ENCODE data around the gene IL1RAPL2.
"Not testable (repeated sequence)": the region's sequence is repeated elsewhere in the genome, so short reads cannot be mapped to it uniquely, and the experiment has no call there.

The IL1RAPL2 gene

DNA sequence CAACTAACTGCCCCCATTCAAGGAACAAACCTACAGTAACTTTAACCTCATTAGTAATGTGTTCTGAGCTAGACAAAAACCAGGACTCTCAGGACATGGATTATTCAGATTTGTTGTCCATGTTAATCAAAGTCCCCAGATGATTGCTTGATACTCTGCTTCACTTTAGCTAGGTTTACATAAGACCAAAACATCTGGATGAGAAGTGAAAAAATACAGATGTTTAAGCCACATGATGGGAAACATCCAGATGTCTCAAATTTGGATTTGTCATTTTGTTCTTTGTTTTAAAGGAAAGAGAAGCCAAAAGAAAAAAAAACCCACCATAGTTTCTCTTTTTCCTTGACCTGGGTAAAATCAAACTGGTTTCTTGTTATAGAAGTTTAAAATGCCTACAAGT lies 1207.8 kb downstream of the IL1RAPL2 start:
- H3K27ac ChIP-seq = no peak overlapping the region
- CTCF ChIA-PET = no interaction called here
- POLR2A ChIA-PET (ENCODE audit: low non-redundant PET) = no interaction called here
- TF ChIP-seq, protein P1, sequence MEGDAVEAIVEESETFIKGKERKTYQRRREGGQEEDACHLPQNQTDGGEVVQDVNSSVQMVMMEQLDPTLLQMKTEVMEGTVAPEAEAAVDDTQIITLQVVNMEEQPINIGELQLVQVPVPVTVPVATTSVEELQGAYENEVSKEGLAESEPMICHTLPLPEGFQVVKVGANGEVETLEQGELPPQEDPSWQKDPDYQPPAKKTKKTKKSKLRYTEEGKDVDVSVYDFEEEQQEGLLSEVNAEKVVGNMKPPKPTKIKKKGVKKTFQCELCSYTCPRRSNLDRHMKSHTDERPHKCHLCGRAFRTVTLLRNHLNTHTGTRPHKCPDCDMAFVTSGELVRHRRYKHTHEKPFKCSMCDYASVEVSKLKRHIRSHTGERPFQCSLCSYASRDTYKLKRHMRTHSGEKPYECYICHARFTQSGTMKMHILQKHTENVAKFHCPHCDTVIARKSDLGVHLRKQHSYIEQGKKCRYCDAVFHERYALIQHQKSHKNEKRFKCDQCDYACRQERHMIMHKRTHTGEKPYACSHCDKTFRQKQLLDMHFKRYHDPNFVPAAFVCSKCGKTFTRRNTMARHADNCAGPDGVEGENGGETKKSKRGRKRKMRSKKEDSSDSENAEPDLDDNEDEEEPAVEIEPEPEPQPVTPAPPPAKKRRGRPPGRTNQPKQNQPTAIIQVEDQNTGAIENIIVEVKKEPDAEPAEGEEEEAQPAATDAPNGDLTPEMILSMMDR (conservative IDR thresholded peaks at IDR 0.05; ENCODE audit: low read depth) = no peak
- DNase-seq (ENCODE audit: low spot score) = no peak

DNA sequence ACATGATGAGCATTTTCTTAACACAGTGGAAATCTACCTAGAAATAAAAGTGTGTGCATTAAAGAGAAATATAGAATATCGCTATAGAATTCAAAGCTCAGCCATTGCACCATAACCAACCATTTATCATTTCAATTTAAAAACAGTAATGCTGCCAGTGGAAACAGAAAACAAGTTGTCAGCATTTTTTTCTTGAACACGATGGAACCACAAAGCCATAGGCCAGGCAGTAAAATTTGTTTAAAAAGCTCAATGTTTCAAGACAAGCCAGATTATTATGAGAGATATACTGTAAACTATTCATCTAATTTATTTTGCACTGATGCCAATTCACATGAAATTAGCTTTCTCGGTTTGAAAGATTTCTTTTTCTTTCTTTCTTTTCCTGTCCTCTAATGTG lies 1209.7 kb downstream of the IL1RAPL2 start:
- ChIA-PET CTCF (no interaction called here), POLR2A (ENCODE audit: low non-redundant PET) (no interaction called here)
- TF ChIP-seq, protein P1 (conservative IDR thresholded peaks at IDR 0.05; ENCODE audit: low read depth) = no peak
- DNase-seq (ENCODE audit: low spot score) = no peak
- no peak overlapping the region for H3K27ac ChIP-seq

DNA sequence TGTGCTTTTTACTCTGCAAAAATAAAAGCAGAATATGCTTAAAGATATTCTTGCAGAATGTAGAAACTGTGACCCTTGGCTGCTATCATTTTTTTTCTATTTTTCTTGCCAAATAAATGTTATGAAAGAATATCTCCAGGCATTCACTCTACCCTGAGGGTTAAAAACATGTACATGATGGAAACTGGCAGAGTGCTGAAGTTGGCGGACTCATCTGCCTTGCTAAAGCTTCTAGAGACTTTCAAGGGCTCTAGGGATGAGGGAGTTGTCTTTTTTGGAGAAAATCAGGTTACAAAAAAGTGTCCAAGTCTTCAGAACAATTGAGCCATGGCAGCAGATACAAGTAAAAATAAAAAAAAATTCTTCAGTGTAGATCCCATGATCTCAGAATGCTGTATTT lies 1215.8 kb downstream of the IL1RAPL2 start:
- DNase-seq (ENCODE audit: low spot score) = no peak
- TF ChIP-seq, protein P1 (conservative IDR thresholded peaks at IDR 0.05; ENCODE audit: low read depth) = no peak
- H3K27ac ChIP-seq = no peak overlapping the region
- POLR2A ChIA-PET (ENCODE audit: low non-redundant PET) = no interaction called here
- CTCF ChIA-PET = no interaction called here

DNA sequence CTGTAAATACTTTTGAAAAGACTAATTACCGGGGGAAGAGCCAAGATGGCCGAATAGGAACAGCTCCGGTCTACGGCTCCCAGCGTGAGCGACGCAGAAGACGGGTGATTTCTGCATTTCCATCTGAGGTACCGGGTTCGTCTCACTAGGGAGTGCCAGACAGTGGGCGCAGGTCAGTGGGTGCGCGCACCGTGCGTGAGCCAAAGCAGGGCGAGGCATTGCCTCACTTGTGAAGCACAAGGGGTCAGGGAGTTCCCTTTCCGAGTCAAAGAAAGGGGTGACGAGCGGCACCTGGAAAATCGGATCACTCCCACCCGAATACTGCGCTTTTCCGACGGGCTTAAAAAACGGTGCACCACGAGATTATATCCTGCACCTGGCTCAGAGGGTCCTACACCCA lies 1230.9 kb downstream of the IL1RAPL2 start:
- CTCF ChIA-PET = interaction anchor here (0.7 kb wide), 1 partner anchor 21 kb away, joined by 3 read pairs; no protein-coding TSS in a partner anchor

DNA sequence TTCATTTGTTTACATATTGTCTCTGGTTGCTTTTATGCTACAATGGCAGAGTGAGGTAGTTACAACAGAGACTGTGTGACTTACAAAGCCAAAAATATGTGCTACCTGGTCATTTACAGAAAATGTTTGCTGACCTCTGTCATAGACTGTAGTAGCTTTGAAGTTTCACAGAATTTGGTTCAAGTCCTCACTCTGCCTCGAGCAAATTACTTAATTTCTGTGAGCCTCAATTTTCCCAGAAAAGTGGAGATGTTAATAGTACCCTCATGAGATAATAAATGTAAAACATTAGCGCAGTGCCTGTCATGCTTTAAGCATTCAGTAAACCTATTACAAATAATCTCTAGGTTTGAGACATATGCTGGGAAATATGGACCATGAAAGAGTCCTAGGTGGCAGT lies 1237.9 kb downstream of the IL1RAPL2 start:
- no peak for DNase-seq (ENCODE audit: low spot score)
- ChIA-PET CTCF (interaction anchor here (0.5 kb wide), 1 partner anchor 8 kb away, joined by 3 read pairs; no protein-coding TSS in a partner anchor), POLR2A (ENCODE audit: low non-redundant PET) (no interaction called here)
- H3K27ac ChIP-seq = no peak overlapping the region
- TF ChIP-seq, protein P1 (conservative IDR thresholded peaks at IDR 0.05; ENCODE audit: low read depth) = no peak

More for the DNA sequence above, 1230.9 kb downstream of the IL1RAPL2 start:
- POLR2A ChIA-PET (ENCODE audit: low non-redundant PET); DNase-seq (ENCODE audit: low spot score); H3K27ac ChIP-seq: not testable (repeated sequence)

DNA sequence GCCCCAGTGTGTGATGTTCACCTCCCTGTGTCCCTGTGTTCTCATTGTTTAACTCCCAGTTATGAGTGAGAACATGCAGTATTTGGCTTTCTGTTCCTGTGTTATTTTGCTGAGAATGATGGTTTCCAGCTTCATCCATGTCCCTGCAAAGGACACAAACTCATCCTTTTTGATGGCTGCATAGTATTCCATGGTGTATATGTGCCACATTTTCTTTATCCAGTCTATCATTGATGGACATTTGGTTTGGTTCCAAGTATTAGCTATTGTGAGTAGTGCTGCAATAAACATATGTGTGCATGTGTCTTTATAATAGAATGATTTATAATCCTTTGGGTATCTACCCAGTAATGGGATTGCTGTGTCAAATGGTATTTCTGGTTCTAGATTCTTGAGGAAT lies 1239.7 kb downstream of the IL1RAPL2 start:
- POLR2A ChIA-PET (ENCODE audit: low non-redundant PET); H3K27ac ChIP-seq; CTCF ChIA-PET: not testable (repeated sequence)

DNA sequence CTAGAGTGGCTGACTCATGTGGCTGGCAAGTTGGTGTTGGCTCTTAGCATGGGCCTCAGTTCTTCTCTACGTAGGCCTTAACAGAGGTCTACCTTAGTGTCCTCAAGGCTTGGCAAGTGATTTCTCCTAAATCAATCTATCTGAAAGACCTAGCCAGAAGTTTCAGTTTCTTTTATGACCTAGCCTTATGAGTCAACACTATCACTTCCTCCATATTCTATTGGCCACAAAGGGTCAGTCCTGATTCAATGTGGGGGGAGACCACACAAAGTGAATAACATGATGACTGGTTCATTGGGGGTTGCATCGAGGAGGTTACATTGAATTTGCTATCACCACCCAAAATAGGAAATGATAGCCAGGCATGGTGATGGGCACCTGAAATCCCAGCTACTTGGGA lies 1250.5 kb downstream of the IL1RAPL2 start:
- no peak for DNase-seq (ENCODE audit: low spot score)
- no peak overlapping the region for H3K27ac ChIP-seq
- TF ChIP-seq, protein P1 (conservative IDR thresholded peaks at IDR 0.05; ENCODE audit: low read depth) = no peak
- ChIA-PET CTCF (no interaction called here), POLR2A (ENCODE audit: low non-redundant PET) (no interaction called here)

More for the DNA sequence above, 1239.7 kb downstream of the IL1RAPL2 start:
- not testable (repeated sequence) for DNase-seq (ENCODE audit: low spot score)

Measured in RWPE1 (cell line).